Urothelium cell line (cell line): ENCODE data around the gene STARD10.

ENCODE experiments used
- DNase-seq: peaks from one replicate; pipeline ENCODE4 v3.0.0; 2011; ENCODE audit warnings: low spot score, mixed read lengths
- FAIRE-seq: peaks from 2 replicates; lab custom pipeline; 2011; peaks lifted over from hg19 to GRCh38; lab: Jason Lieb, UNC

Gene STARD10

DNA sequence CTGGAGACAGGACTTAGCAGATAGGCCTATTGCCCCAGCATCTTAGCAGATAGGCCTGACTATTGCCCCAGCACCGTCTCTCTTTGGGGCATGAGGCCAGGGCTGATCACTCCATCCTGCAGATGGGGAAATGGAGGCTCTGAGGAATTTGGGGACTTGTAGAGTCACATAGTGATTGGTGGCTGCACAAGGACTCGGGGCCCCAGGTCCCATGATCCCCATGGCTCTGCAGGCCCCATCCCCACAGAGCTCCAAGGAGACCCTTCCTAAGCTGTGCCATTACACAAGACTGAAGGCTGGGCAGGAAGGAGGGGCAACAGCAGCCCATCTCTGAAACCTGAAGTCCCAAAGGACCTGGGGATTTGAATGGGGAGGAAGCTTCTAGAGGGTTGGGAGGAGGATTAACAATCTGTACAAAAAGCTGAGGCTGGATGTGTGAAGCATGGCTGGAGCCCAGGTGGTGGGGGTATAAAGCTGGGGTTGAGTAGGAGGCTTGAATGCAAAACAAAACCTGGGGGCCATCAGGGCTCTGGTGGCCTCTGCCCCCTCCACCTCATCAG, 43.2 kb downstream of the STARD10 start:
- FAIRE-seq (no peak), DNase-seq (no peak)

GRCh38 chr11:72750086-72750485, 43.8 kb downstream of the STARD10 start:
- DNase-seq (no peak), FAIRE-seq (no peak)

DNA sequence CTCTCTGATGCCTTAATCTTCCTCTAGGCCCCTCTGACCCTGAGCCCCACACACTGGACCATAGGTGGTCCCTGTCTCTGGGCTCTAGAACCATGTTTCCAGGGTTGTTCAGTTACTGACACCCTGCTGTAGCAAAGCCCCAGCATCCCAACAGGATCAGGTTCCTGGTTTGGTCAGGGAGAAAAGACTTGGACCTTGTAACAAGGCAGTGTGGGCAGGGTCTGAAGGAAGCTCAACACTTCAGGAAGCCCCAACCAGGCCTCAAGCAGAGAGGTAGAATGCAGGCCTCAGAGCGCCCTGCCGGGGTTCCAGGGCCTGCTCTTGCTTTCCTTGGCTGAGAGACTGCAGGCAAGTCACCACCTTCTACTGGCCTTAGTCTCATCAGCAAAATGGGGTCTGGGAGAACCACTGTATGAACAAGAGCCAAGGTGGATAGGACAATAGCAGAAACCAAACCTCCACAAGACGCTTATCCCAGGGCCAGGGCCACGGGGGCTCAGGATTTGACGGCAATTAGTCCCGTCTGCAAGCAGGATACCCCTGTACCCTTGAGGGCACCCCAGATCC, 46.5 kb downstream of the STARD10 start:
- FAIRE-seq, result no peak
- no peak for DNase-seq

DNA sequence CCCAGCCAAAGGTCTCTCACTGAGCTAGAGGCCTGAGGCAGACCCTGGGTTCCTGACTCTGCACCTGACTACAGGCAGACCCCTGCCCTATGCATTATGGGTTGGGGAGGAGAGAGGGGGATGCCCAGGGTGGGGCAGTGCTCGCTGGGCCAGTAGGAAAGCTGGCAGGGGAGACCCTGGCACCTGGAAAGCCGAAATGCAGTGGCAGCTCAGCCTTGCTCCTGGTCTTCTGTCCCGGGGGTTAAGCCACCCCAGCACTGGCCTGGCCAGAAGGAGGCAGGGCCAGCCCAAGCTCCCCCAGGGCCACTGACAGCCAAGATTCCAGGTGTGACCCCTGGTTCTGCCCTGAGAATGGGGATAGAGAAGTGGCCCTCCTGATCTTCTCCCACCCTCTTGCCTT, 47.0 kb downstream of the STARD10 start:
- no peak for FAIRE-seq
- DNase-seq, result no peak

GRCh38 chr11:72745925-72746550, 47.8 kb downstream of the STARD10 start:
- FAIRE-seq (no peak), DNase-seq (no peak)

DNA sequence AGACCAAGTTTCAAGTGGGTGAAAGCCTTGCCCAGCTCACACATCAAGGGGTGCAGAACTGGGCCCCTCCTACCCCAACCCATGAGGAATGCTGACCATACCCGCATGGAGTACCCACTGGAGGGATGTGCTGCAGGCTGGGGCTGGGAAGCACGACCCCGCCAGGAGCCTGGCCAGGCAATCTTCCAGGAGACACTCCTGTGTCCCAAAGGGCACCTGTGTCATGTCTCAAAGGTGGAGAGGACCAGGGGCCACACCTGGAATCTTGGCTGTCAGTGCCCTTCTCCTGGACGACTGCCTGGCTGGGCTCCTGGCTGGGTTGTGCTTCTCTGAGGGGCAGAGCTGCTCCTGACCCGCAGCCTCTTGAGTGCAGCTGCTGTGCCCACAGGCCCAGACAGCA, 48.3 kb downstream of the STARD10 start:
- DNase-seq, result no peak
- FAIRE-seq, result no peak

DNA sequence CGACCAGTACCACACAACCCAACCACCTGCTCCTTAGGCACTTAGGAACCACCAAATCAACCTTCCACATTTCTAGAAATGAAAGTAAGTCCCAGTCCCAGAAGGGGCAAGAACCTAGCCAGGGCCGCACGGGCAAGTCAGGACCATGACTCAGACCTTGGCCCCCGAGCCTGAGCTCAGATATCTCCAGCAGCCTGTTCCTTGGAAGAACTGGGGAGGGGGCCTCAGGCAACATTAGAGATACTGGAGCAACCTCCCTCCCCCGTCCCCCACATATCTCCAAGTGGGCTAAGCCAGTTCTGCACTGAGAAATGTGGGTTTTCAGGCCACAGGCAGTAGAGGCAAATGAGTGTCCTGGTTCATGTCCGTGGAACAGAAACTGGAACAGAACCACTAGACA, 49.4 kb downstream of the STARD10 start:
- DNase-seq, result no peak
- FAIRE-seq, result no peak

DNA sequence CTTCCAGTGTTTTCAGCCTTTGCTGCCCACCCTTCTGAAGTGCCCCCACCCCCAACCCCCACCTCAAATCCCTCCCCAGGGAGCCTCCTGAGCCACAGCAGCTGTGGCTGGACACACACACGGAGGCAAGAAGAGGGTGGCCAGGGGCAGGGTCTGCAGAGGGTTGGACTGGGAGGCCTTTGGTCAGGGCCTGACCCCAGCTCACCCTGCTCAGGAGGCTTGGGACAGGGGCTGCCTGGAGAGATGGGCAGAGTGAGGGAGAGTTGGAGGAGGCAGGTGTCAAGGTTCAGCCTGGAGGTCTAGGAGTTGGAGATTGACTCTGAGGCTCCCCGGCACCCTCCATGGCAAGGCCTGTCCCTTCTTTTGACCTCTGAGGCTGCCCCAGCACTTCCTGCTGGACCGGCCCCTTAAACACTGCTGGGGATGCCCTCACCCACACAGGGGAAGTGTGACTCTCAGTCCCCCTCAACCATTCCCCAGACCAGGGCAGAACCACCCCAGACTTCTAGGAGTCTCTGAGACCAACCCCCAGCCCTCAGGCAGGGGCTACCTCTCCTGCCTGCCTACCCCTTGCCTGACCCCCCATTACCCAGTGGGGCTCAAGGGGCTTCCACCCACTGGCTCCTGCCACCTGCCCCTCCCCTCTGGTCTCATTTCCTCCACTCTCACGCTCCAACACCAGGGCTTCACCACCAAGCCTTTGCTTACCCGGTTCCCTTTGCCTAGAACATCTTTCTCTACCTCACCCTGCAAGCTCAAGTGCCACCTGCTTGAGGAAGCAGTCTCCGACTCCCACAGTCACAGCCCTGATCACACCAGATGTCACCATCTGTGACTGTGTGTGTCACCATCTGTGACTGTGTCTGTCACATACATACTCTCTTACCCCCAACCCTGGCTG, 50.3 kb downstream of the STARD10 start:
- no peak for FAIRE-seq
- no peak for DNase-seq

- no peak for FAIRE-seq
- no peak for DNase-seq
Observed at GRCh38 chr11:72742513-72743320, 51.1 kb downstream of the STARD10 start.

- FAIRE-seq, result no peak
- no peak for DNase-seq
Observed at GRCh38 chr11:72741849-72742512, 51.9 kb downstream of the STARD10 start.

GRCh38 chr11:72741429-72741833, 52.4 kb downstream of the STARD10 start:
- FAIRE-seq (no peak), DNase-seq (no peak)

GRCh38 chr11:72740562-72741428, 53.1 kb downstream of the STARD10 start:
- DNase-seq (no peak), FAIRE-seq (no peak)

DNA sequence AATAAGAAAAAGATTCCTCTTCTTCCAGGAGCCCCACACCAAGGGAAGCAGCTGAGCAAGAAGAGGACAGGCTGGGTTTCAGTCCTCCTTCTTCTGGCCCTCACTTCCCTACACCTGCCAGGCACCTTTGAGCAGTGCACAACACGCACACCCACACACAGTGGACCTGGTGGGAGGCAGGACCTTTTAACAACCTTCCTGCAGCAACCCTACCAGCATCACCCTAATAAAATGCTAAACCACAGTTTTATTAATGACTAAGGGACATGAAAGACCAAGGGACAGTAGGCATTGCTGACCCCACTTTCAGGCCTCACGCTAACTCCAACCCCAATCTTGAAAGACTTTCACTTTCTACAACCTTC, 53.8 kb downstream of the STARD10 start:
- DNase-seq (no peak), FAIRE-seq (no peak)

- DNase-seq, result no peak
- FAIRE-seq, result no peak
Observed at GRCh38 chr11:72739240-72740059, 54.4 kb downstream of the STARD10 start.

- no peak for DNase-seq
- no peak for FAIRE-seq
Observed at GRCh38 chr11:72738199-72739141, 55.4 kb downstream of the STARD10 start.

DNA sequence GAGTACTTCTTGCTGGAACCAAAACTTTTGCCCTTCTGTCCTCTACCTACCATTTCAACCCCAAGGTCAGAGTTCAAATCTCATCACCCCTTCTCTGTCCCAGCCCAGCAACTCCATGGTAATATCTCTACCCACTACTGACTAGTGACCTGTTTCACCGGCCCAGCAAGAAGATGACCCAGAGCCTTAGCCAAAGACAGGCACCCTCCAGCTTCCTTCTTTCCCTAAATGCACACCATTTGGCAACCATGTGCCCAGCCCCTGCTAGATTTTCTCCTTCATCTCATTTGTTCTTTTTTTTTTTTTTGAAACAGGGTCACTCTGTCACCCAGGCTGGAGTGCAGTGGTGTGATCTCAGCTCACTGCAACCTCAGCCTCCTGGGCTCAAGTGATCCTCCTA, 56.5 kb downstream of the STARD10 start:
- DNase-seq (no peak), FAIRE-seq (no peak)

DNA sequence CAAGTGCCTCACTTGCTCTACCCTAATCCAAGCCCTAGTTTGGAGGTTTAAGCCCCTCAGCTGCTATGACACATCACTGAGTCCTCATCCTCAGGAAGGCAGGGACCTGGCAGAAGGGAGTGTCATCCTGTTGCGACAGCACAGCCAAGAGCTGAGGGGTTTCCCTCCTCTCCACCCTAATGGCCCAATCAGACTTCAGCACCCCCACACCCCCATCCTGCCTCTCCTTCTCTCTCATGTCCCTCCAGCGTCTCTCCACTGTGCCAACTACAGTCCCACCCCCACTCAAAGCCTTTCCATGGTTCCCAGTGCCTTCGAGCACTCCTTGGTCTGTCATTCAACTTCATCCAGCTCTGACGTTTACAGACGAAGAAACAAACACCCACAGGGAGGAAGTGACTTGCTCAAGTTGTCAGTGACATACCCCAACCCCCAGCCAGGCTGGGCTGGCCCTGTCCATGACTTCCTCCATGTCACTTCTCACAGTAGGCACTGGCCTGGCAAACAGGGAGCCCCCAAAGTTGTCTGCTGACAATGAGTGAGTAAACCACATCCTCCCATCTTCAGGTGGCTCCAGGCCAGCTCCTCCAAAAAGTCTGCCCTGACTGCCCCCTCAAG, 57.3 kb downstream of the STARD10 start:
- DNase-seq, result no peak
- FAIRE-seq, result no peak
